Stimulated activated CD4-positive, alpha-beta T cell treated with anti-CD3 and anti-CD28 coated beads, Interleukin-1b, Interleukin-23, amount 100 ng/mL, for 48 hours (primary cell): ENCODE measurements around the gene RAB3D.
"Not testable (repeated sequence)": the region's sequence is repeated elsewhere in the genome, so short reads cannot be mapped to it uniquely, and the experiment has no call there.

ENCODE experiments used
- DNase-seq: peaks from one replicate; pipeline ENCODE4 v3.0.0-alpha.2; 2020

Gene RAB3D

GRCh38 chr19:11365557-11366117 is 26.2 kb upstream of the RAB3D start:
- no peak for DNase-seq

- DNase-seq, result no peak
These were observed 25.5 kb upstream of the RAB3D start for GRCh38 chr19:11364935-11365334.

- DNase-seq, result no peak
These were observed 24.9 kb upstream of the RAB3D start for GRCh38 chr19:11364296-11364904.

GRCh38 chr19:11363881-11364280 is 24.4 kb upstream of the RAB3D start:
- DNase-seq, result no peak

GRCh38 chr19:11361771-11362731 is 22.6 kb upstream of the RAB3D start:
- no peak for DNase-seq

- no peak for DNase-seq
These were observed 21.7 kb upstream of the RAB3D start for GRCh38 chr19:11361037-11361770.

- no peak for DNase-seq
These were observed 20.0 kb upstream of the RAB3D start for GRCh38 chr19:11359421-11359820.

- no peak for DNase-seq
These were observed 17.5 kb upstream of the RAB3D start for GRCh38 chr19:11356676-11357550.

- DNase-seq, result no peak
These were observed 16.6 kb upstream of the RAB3D start for GRCh38 chr19:11356074-11356397.

GRCh38 chr19:11355160-11356073 is 16.0 kb upstream of the RAB3D start, which contains the start of gene PLPPR2:
Gene PLPPR2, plus strand, starts transcription at chr19:11355432. Its CDS starts 2,242 bp downstream, at chr19:11357674.
- peak; percentile 90 for DNase-seq

GRCh38 chr19:11354102-11354501 is 14.6 kb upstream of the RAB3D start:
- DNase-seq, result not testable (repeated sequence)

- no peak for DNase-seq
These were observed 9.7 kb upstream of the RAB3D start for GRCh38 chr19:11349171-11349570.

GRCh38 chr19:11347546-11348039 is 8.1 kb upstream of the RAB3D start:
- DNase-seq, result no peak

GRCh38 chr19:11346104-11346940 is 6.9 kb upstream of the RAB3D start, which contains the start of the genes CCDC159 and TMEM205:
Gene CCDC159, plus strand, starts transcription at chr19:11346519. Its CDS starts 88 bp downstream, at chr19:11346607.
Gene TMEM205, minus strand, starts transcription at chr19:11346268. Its CDS starts 649 bp downstream, at chr19:11345619.
- peak; percentile 99 for DNase-seq

GRCh38 chr19:11345122-11345803 is 5.8 kb upstream of the RAB3D start:
- no peak for DNase-seq

- DNase-seq, result no peak
These were observed 3.0 kb upstream of the RAB3D start for GRCh38 chr19:11342429-11342828.

GRCh38 chr19:11340099-11340467 is 626 bp upstream of the RAB3D start:
- not testable (repeated sequence) for DNase-seq

- no peak for DNase-seq
These were observed 746 bp downstream of the RAB3D start for GRCh38 chr19:11338569-11339253.
